GM23338 (cell line): Measurements from ENCODE around the gene SHKBP1.

ENCODE experiments used
- CREB1 ChIP-seq: fragments of 250-450 bp; sonication (Bioruptor Pico); IDR thresholded peaks from 2 replicates; pipeline ENCODE4 v1.5.0; 2020; ENCODE audit warnings: low read depth, mild to moderate bottlenecking, moderate library complexity
- EZH2 ChIP-seq: fragments of 200-600 bp; sonication (generic); IDR thresholded peaks from one replicate; pipeline ENCODE4 v1.8.0; 2017; ENCODE audit warnings: antibody characterized with exemption, mild to moderate bottlenecking, low read depth; ENCODE audit not compliant: unreplicated experiment
- EZH2phosphoT487 ChIP-seq: fragments of 200-600 bp; sonication (generic); IDR thresholded peaks from one replicate; pipeline ENCODE4 v1.8.1; 2018; ENCODE audit warnings: antibody characterized with exemption; ENCODE audit not compliant: unreplicated experiment
- JUNB ChIP-seq: IDR thresholded peaks from one replicate; pipeline ENCODE4 v1.6.1; 2016; ENCODE audit warnings: antibody characterized with exemption; ENCODE audit not compliant: unreplicated experiment
- POLR2AphosphoS5 ChIP-seq: IDR thresholded peaks from 2 replicates; pipeline ENCODE4 v1.6.1; 2016; ENCODE audit warnings: antibody characterized with exemption, low read depth
- STAT1 ChIP-seq: IDR thresholded peaks from one replicate; pipeline ENCODE4 v1.6.1; 2016; ENCODE audit warnings: antibody characterized with exemption; ENCODE audit not compliant: unreplicated experiment
- TF ChIP-seq, protein P1 (sequence below): IDR thresholded peaks from one replicate; pipeline ENCODE4 v1.6.1; 2018; ENCODE audit warnings: antibody characterized with exemption; ENCODE audit not compliant: unreplicated experiment
- TF ChIP-seq, protein P2 (sequence below), 2 experiments: fragments of 200-600 bp in 1 of 2; sonication (generic) in 1 of 2; conservative IDR thresholded peaks; 2 replicates each; pipeline versions ENCODE4 v1.5.1 to v1.6.1; 2016 to 2017; ENCODE audit warnings: antibody characterized with exemption in 2 of 2, low read depth in 2 of 2, mild to moderate bottlenecking in 2 of 2, moderate library complexity in 1 of 2
- TF ChIP-seq, protein P3 (sequence below): fragments of 250-450 bp; sonication (Bioruptor Pico); IDR thresholded peaks from 2 replicates; pipeline ENCODE4 v1.5.0; 2020; ENCODE audit warnings: mild to moderate bottlenecking, moderate library complexity

DNA sequence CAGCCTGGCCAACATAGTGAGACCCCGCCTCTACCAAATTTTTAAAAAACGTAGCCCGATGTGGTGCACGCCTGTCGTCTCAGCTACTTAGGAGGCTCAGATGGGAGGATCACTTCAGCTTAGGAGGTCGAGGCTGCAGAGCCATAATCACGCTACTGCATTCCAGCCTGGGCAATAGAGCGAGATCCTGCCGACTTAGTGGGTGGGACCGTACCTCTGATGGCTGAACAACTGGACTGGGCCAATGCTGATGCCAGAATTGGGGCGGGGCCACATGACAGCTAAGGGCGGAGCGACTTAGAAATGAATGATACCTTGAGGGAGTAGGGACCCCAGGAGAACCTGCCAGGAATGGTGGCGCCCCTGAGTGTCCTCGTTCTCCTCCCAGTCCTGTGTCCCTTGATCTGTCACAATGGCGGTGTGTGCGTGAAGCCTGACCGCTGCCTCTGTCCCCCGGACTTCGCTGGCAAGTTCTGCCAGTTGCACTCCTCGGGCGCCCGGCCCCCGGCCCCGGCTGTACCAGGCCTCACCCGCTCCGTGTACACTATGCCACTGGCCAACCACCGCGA is 28.1 kb downstream of the SHKBP1 start:
- TF ChIP-seq, protein P1, sequence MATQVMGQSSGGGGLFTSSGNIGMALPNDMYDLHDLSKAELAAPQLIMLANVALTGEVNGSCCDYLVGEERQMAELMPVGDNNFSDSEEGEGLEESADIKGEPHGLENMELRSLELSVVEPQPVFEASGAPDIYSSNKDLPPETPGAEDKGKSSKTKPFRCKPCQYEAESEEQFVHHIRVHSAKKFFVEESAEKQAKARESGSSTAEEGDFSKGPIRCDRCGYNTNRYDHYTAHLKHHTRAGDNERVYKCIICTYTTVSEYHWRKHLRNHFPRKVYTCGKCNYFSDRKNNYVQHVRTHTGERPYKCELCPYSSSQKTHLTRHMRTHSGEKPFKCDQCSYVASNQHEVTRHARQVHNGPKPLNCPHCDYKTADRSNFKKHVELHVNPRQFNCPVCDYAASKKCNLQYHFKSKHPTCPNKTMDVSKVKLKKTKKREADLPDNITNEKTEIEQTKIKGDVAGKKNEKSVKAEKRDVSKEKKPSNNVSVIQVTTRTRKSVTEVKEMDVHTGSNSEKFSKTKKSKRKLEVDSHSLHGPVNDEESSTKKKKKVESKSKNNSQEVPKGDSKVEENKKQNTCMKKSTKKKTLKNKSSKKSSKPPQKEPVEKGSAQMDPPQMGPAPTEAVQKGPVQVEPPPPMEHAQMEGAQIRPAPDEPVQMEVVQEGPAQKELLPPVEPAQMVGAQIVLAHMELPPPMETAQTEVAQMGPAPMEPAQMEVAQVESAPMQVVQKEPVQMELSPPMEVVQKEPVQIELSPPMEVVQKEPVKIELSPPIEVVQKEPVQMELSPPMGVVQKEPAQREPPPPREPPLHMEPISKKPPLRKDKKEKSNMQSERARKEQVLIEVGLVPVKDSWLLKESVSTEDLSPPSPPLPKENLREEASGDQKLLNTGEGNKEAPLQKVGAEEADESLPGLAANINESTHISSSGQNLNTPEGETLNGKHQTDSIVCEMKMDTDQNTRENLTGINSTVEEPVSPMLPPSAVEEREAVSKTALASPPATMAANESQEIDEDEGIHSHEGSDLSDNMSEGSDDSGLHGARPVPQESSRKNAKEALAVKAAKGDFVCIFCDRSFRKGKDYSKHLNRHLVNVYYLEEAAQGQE: no peak
- TF ChIP-seq, protein P2, sequence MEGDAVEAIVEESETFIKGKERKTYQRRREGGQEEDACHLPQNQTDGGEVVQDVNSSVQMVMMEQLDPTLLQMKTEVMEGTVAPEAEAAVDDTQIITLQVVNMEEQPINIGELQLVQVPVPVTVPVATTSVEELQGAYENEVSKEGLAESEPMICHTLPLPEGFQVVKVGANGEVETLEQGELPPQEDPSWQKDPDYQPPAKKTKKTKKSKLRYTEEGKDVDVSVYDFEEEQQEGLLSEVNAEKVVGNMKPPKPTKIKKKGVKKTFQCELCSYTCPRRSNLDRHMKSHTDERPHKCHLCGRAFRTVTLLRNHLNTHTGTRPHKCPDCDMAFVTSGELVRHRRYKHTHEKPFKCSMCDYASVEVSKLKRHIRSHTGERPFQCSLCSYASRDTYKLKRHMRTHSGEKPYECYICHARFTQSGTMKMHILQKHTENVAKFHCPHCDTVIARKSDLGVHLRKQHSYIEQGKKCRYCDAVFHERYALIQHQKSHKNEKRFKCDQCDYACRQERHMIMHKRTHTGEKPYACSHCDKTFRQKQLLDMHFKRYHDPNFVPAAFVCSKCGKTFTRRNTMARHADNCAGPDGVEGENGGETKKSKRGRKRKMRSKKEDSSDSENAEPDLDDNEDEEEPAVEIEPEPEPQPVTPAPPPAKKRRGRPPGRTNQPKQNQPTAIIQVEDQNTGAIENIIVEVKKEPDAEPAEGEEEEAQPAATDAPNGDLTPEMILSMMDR (conservative IDR thresholded peaks at IDR 0.05; ENCODE audit: low read depth in 2 of 2): no peak
- no peak for TF ChIP-seq EZH2
- no peak for TF ChIP-seq EZH2phosphoT487
- no peak for TF ChIP-seq CREB1 (CRISPR knock-in tag)
- no peak for TF ChIP-seq POLR2AphosphoS5
- TF ChIP-seq JUNB: no peak
- no peak for TF ChIP-seq STAT1
- TF ChIP-seq, protein P3, sequence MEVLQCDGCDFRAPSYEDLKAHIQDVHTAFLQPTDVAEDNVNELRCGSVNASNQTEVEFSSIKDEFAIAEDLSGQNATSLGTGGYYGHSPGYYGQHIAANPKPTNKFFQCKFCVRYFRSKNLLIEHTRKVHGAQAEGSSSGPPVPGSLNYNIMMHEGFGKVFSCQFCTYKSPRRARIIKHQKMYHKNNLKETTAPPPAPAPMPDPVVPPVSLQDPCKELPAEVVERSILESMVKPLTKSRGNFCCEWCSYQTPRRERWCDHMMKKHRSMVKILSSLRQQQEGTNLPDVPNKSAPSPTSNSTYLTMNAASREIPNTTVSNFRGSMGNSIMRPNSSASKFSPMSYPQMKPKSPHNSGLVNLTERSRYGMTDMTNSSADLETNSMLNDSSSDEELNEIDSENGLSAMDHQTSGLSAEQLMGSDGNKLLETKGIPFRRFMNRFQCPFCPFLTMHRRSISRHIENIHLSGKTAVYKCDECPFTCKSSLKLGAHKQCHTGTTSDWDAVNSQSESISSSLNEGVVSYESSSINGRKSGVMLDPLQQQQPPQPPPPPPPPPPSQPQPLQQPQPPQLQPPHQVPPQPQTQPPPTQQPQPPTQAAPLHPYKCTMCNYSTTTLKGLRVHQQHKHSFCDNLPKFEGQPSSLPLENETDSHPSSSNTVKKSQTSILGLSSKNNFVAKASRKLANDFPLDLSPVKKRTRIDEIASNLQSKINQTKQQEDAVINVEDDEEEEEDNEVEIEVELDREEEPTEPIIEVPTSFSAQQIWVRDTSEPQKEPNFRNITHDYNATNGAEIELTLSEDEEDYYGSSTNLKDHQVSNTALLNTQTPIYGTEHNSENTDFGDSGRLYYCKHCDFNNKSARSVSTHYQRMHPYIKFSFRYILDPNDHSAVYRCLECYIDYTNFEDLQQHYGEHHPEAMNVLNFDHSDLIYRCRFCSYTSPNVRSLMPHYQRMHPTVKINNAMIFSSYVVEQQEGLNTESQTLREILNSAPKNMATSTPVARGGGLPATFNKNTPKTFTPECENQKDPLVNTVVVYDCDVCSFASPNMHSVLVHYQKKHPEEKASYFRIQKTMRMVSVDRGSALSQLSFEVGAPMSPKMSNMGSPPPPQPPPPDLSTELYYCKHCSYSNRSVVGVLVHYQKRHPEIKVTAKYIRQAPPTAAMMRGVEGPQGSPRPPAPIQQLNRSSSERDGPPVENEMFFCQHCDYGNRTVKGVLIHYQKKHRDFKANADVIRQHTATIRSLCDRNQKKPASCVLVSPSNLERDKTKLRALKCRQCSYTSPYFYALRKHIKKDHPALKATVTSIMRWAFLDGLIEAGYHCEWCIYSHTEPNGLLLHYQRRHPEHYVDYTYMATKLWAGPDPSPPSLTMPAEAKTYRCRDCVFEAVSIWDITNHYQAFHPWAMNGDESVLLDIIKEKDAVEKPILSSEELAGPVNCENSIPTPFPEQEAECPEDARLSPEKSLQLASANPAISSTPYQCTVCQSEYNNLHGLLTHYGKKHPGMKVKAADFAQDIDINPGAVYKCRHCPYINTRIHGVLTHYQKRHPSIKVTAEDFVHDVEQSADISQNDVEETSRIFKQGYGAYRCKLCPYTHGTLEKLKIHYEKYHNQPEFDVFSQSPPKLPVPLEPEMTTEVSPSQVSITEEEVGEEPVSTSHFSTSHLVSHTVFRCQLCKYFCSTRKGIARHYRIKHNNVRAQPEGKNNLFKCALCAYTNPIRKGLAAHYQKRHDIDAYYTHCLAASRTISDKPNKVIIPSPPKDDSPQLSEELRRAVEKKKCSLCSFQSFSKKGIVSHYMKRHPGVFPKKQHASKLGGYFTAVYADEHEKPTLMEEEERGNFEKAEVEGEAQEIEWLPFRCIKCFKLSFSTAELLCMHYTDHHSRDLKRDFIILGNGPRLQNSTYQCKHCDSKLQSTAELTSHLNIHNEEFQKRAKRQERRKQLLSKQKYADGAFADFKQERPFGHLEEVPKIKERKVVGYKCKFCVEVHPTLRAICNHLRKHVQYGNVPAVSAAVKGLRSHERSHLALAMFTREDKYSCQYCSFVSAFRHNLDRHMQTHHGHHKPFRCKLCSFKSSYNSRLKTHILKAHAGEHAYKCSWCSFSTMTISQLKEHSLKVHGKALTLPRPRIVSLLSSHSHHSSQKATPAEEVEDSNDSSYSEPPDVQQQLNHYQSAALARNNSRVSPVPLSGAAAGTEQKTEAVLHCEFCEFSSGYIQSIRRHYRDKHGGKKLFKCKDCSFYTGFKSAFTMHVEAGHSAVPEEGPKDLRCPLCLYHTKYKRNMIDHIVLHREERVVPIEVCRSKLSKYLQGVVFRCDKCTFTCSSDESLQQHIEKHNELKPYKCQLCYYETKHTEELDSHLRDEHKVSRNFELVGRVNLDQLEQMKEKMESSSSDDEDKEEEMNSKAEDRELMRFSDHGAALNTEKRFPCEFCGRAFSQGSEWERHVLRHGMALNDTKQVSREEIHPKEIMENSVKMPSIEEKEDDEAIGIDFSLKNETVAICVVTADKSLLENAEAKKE (CRISPR knock-in tag): no peak
